ENCODE results near the gene FRYL.

FRYL gene

DNA sequence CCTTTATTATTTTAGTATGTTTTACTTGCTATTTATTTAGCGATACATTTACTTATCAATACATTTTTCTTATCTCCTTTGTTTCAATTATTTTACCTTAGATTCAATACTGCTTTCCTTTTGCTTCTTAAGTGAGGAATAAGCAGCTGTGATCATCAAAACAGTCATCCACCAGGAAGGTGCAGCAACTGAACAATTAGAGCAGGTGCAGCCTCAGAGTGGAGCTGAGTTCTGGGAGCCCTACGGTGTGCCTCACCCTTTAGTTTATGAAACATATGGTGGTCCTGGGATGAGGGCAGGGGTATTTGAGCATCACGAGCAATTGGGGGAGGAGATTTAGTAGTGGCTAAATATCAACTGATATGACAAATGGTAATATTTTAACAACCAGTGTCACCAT is 111.0 kb downstream of the FRYL start:
- Mint-ChIP-seq H3K9me3 (no peaks in the 10 kb centered on the region), H3K36me3 (ENCODE audit: low read depth) (peaks cover 17% of the 10 kb centered on the region), H3K4me1 (no peaks in the 10 kb centered on the region), H3K27me3 (ENCODE audit: low read depth, poor library complexity) (no peaks in the 10 kb centered on the region), H3K4me3 (no peak overlapping the region), H3K27ac (no peak overlapping the region)
- TF ChIP-seq, protein P1, sequence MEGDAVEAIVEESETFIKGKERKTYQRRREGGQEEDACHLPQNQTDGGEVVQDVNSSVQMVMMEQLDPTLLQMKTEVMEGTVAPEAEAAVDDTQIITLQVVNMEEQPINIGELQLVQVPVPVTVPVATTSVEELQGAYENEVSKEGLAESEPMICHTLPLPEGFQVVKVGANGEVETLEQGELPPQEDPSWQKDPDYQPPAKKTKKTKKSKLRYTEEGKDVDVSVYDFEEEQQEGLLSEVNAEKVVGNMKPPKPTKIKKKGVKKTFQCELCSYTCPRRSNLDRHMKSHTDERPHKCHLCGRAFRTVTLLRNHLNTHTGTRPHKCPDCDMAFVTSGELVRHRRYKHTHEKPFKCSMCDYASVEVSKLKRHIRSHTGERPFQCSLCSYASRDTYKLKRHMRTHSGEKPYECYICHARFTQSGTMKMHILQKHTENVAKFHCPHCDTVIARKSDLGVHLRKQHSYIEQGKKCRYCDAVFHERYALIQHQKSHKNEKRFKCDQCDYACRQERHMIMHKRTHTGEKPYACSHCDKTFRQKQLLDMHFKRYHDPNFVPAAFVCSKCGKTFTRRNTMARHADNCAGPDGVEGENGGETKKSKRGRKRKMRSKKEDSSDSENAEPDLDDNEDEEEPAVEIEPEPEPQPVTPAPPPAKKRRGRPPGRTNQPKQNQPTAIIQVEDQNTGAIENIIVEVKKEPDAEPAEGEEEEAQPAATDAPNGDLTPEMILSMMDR (IDR thresholded peaks at IDR 0.05), result no peak
- DNase-seq, result no peak

DNA sequence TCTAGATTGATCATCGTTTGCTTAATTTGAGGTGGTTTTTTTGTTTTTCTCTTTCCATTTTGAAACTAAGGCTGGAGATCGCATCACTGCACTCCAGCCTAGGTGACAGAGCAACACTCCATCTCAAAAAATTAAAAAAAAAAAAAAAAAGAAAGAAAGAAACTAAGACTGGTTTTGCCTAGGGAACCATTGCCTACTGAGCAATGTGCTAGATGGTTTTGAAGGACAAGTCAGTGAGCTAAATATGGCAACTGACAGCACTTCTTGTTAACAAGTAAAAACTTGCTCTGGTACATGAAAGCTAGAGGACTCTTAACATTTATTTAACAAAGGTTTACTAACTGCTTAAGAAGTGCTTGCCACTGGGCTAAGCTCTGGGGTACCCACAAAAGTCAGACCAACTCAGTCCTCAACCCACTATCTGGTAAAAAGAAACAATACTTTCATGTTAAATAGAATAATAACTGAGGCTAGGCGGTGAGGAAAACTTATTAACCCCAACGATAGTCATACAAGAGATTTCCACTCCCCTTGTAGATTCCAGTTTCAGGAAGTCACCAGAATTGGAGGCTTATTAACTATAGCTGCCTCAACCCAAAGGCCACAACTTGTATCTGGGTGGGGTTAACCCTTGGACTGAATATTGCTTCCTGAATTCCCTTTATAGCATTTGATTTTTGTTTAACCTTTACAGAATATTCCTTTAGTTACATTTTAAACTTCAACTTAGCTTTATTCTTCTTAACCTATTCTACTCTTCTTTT is 111.6 kb downstream of the FRYL start:
- Mint-ChIP-seq H3K27me3 (ENCODE audit: low read depth, poor library complexity) (no peaks in the 10 kb centered on the region), H3K36me3 (ENCODE audit: low read depth) (peaks cover 21% of the 10 kb centered on the region), H3K4me1 (no peaks in the 10 kb centered on the region), H3K4me3 (no peak overlapping the region), H3K9me3 (no peaks in the 10 kb centered on the region), H3K27ac (no peak overlapping the region)
- DNase-seq, result no peak
- TF ChIP-seq, protein P1 (IDR thresholded peaks at IDR 0.05), result no peak

DNA sequence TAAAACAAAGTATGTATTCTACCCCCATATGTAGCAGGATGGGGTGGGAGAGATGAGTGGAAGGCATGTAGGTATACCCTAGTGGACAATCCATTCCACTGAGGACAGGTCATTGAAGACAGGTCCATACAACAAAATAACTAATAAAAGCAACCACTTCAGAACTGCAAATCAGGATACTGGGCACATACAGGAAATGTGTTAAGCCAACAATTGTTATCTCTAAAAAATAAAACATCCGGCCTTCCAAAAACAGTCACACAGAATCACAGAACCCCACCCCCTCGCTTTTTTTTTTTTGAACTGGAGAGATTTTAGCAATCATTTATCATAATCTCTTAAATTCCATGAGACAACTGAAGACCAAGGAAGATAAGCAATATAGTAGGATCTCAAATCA is 112.9 kb downstream of the FRYL start:
- Mint-ChIP-seq H3K27ac (no peak overlapping the region), H3K4me1 (no peaks in the 10 kb centered on the region), H3K4me3 (no peak overlapping the region), H3K27me3 (ENCODE audit: low read depth, poor library complexity) (no peaks in the 10 kb centered on the region), H3K36me3 (ENCODE audit: low read depth) (peaks cover 22% of the 10 kb centered on the region), H3K9me3 (no peaks in the 10 kb centered on the region)
- TF ChIP-seq, protein P1 (IDR thresholded peaks at IDR 0.05), result no peak
- no peak for DNase-seq

DNA sequence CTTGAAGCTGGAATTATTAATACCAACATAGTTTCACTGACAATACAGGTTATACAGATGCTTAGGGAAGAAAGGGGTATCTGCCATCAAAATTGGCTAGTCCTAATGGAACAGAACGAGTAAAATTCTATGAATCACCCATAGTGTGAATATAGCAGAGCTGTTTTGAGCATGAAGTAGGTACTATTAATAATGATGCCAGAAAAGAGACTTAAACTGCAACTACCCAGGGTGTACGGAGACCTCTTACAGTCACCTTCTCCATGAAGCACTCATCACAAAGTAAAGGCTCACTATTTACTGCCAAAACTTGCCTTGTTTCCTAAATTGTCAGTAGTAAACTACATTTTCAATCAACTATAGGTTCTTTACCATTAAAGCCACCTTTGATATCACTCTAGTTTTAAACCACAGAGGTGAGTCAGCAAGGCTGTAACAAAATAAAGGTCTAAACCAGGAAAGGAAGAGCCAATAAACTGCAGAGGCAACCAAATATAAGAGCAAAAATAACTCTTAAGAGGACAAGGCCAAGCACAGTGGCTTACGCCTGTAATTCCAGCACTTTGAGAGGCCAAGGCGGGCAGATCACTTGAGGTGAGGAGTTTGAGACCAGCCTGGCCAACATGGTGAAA is 114.4 kb downstream of the FRYL start:
- DNase-seq, result no peak
- H3K27me3 Mint-ChIP-seq (ENCODE audit: low read depth, poor library complexity), result no peaks in the 10 kb centered on the region
- H3K9me3 Mint-ChIP-seq, result peaks cover 5% of the 10 kb centered on the region
- no peaks in the 10 kb centered on the region for H3K4me1 Mint-ChIP-seq
- H3K4me3 Mint-ChIP-seq, result no peak overlapping the region
- peaks cover 21% of the 10 kb centered on the region for H3K36me3 Mint-ChIP-seq (ENCODE audit: low read depth)
- H3K27ac Mint-ChIP-seq, result peak overlapping the region; percentile 39
- TF ChIP-seq, protein P1 (IDR thresholded peaks at IDR 0.05), result no peak

DNA sequence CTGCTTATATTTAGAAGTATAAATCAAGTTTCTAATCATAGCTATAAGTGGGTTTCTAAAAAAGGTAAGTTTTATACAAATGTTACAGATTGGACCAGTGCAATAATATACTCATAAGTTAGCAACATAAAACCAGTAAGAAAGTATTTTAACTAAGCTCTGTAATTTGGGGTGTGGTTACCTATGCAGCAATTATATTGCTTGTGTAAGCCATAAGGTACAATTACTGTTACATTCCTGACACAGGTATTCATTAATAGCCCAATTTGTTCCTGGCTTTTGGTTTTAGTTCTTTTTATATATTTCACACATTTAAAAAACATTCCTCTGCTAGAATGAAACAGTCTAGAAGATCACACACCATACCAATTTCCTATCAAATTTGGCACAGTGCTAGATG is 115.1 kb downstream of the FRYL start:
- Mint-ChIP-seq H3K4me1 (no peaks in the 10 kb centered on the region), H3K27ac (no peak overlapping the region), H3K9me3 (peaks cover 5% of the 10 kb centered on the region), H3K27me3 (ENCODE audit: low read depth, poor library complexity) (no peaks in the 10 kb centered on the region), H3K4me3 (no peak overlapping the region), H3K36me3 (ENCODE audit: low read depth) (peaks cover 18% of the 10 kb centered on the region)
- TF ChIP-seq, protein P1 (IDR thresholded peaks at IDR 0.05), result no peak
- DNase-seq, result no peak

DNA sequence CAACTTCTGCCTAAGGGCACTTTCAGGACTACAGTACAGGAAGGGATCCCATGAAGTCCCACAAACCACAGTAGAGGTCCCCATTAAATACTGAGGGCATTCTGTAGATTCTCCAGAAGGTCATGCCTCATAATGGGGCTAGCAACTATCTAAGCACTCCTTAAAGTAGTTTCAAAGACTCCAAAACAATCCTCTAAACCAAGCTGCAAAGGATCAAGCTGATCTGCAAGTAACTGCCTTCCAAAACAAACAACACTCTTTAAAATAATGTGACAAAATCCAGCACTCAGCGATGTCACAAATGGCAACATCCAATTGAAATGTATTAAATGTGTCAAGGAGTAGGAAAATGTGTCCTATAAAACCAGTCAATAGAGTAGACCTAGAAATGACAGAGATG is 118.7 kb downstream of the FRYL start:
- H3K27ac Mint-ChIP-seq, result no peak overlapping the region
- peaks cover 5% of the 10 kb centered on the region for H3K9me3 Mint-ChIP-seq
- TF ChIP-seq, protein P1 (IDR thresholded peaks at IDR 0.05), result no peak
- H3K27me3 Mint-ChIP-seq (ENCODE audit: low read depth, poor library complexity), result no peaks in the 10 kb centered on the region
- peaks cover 18% of the 10 kb centered on the region for H3K36me3 Mint-ChIP-seq (ENCODE audit: low read depth)
- H3K4me3 Mint-ChIP-seq, result no peak overlapping the region
- no peaks in the 10 kb centered on the region for H3K4me1 Mint-ChIP-seq
- no peak for DNase-seq
